MM.1S (cell line): ENCODE data around the gene PRKCA.

ENCODE experiments used
- DNase-seq: peaks from one replicate; pipeline ENCODE4 v3.0.0-alpha.2; 2015
- H2AFZ ChIP-seq: fragments of 300-600 bp; sonication (generic); 2 replicates; pipeline ENCODE4 v1.6.0; 2016; ENCODE audit warnings: antibody characterized with exemption, low read length
- H3F3A ChIP-seq: fragments of 300-600 bp; sonication (generic); 2 replicates; pipeline ENCODE4 v1.6.1; 2016; ENCODE audit warnings: mild to moderate bottlenecking, antibody characterized with exemption, low read length, moderate library complexity, mixed read lengths; ENCODE audit not compliant: insufficient read depth
- H3K27ac ChIP-seq: fragments of 300-600 bp; sonication (generic); 2 replicates; pipeline ENCODE4 v1.5.1; 2016; ENCODE audit warnings: mild to moderate bottlenecking, low read length
- H3K27me3 ChIP-seq: fragments of 300-600 bp; sonication (generic); replicated peaks from 2 replicates; pipeline ENCODE4 v1.6.0; 2016; ENCODE audit warnings: low read length; ENCODE audit not compliant: insufficient read depth
- H3K36me3 ChIP-seq: fragments of 300-600 bp; sonication (generic); replicated peaks from 2 replicates; pipeline ENCODE4 v1.6.1; 2016; ENCODE audit warnings: mild to moderate bottlenecking, low read length, mixed read lengths; ENCODE audit not compliant: insufficient read depth
- H3K4me1 ChIP-seq: fragments of 300-600 bp; sonication (generic); 2 replicates; pipeline ENCODE4 v1.6.1; 2016; ENCODE audit warnings: low read length, mixed read lengths
- H3K4me2 ChIP-seq: fragments of 300-600 bp; sonication (generic); 2 replicates; pipeline ENCODE4 v1.6.0; 2016; ENCODE audit warnings: low read depth, low read length
- H3K4me3 ChIP-seq: fragments of 300-600 bp; sonication (generic); 2 replicates; pipeline ENCODE4 v1.5.1; 2016; ENCODE audit warnings: low read length, mixed read lengths
- H3K79me2 ChIP-seq: fragments of 300-600 bp; sonication (generic); 2 replicates; pipeline ENCODE4 v1.6.1; 2016; ENCODE audit warnings: mixed run types, low read length, mixed read lengths
- H3K9ac ChIP-seq: fragments of 300-600 bp; sonication (generic); 2 replicates; pipeline ENCODE4 v1.6.1; 2016; ENCODE audit warnings: low read length, mixed read lengths
- H3K9me2 ChIP-seq: fragments of 300-600 bp; sonication (generic); replicated peaks from 2 replicates; pipeline ENCODE4 v1.6.1; 2016; ENCODE audit warnings: mild to moderate bottlenecking, low read length, mixed read lengths; ENCODE audit not compliant: insufficient read depth
- H3K9me3 ChIP-seq: fragments of 300-600 bp; sonication (generic); replicated peaks from 2 replicates; pipeline ENCODE4 v1.6.1; 2016; ENCODE audit warnings: mild to moderate bottlenecking, low read length, mixed read lengths; ENCODE audit not compliant: insufficient read depth
- H4K20me1 ChIP-seq: fragments of 300-600 bp; sonication (generic); 2 replicates; pipeline ENCODE4 v1.6.1; 2016; ENCODE audit warnings: mild to moderate bottlenecking, low read length, moderate library complexity, mixed read lengths; ENCODE audit not compliant: insufficient read depth
- EZH2 ChIP-seq: fragments of 300-600 bp; sonication (generic); optimal IDR thresholded peaks from 2 replicates; pipeline ENCODE3; 2017; ENCODE audit warnings: low read depth, mild to moderate bottlenecking, antibody characterized with exemption, low read length, mixed read lengths
- EZH2phosphoT487 ChIP-seq: fragments of 300-600 bp; sonication (generic); IDR thresholded peaks from 2 replicates; pipeline ENCODE4 v1.6.1; 2018; ENCODE audit warnings: antibody characterized with exemption, low read length
- TF ChIP-seq, protein P1 (sequence below): fragments of 300-600 bp; sonication (generic); IDR thresholded peaks from 2 replicates; pipeline ENCODE4 v1.5.1; 2016; ENCODE audit warnings: antibody characterized with exemption, low read length, mixed read lengths

PRKCA gene

GRCh38 chr17:66287911-66288310 lies 14.5 kb upstream of the PRKCA start:
- no peak overlapping the region for H3K4me2 ChIP-seq
- H3K4me1 ChIP-seq, result no peaks in the 10 kb centered on the region
- H3K27me3 ChIP-seq, result no peaks in the 10 kb centered on the region
- H3K9me2 ChIP-seq, result no peaks in the 10 kb centered on the region
- DNase-seq, result no peak
- no peaks in the 10 kb centered on the region for H3K9me3 ChIP-seq
- H3K27ac ChIP-seq, result no peak overlapping the region
- H3K4me3 ChIP-seq, result no peak overlapping the region
- no peaks in the 10 kb centered on the region for H3F3A ChIP-seq
- no peak overlapping the region for H2AFZ ChIP-seq
- H3K79me2 ChIP-seq, result no peaks in the 10 kb centered on the region
- no peaks in the 10 kb centered on the region for H4K20me1 ChIP-seq
- TF ChIP-seq, protein P1, sequence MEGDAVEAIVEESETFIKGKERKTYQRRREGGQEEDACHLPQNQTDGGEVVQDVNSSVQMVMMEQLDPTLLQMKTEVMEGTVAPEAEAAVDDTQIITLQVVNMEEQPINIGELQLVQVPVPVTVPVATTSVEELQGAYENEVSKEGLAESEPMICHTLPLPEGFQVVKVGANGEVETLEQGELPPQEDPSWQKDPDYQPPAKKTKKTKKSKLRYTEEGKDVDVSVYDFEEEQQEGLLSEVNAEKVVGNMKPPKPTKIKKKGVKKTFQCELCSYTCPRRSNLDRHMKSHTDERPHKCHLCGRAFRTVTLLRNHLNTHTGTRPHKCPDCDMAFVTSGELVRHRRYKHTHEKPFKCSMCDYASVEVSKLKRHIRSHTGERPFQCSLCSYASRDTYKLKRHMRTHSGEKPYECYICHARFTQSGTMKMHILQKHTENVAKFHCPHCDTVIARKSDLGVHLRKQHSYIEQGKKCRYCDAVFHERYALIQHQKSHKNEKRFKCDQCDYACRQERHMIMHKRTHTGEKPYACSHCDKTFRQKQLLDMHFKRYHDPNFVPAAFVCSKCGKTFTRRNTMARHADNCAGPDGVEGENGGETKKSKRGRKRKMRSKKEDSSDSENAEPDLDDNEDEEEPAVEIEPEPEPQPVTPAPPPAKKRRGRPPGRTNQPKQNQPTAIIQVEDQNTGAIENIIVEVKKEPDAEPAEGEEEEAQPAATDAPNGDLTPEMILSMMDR, result no peak
- TF ChIP-seq EZH2, result no peak
- no peak for TF ChIP-seq EZH2phosphoT487
- no peak overlapping the region for H3K9ac ChIP-seq
- H3K36me3 ChIP-seq, result no peaks in the 10 kb centered on the region

DNA sequence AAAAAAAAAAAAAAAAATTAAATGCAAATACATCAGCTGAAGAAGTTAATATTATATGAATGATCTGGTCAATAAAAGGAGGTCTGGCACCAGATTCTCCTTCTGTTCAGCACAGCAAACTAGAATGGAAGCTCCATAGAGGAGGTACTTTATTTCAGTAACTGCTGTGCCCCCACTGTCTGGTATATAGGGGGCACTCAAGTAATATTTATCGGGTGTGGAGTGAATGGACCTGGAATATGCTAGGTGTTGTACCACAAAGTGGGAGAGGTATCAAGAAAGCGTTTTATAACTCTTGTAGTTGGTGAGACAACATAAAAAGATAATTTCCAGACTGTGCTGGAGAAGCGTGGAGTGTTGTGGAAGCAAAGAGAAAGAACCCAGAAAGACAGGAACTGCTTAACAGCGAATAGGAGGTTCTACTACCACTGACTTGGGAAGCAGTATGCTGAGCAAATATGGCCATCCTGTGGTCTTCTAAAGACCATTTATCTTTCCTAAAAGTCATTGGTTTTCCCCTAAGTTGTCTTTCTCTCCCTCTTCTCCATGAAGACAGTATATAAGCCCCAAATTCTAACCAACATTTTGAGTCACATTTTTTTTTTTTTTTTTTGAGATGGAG lies 12.2 kb upstream of the PRKCA start:
- no peaks in the 10 kb centered on the region for H3K9me2 ChIP-seq
- no peak overlapping the region for H2AFZ ChIP-seq
- H3K4me2 ChIP-seq, result no peak overlapping the region
- DNase-seq, result no peak
- no peaks in the 10 kb centered on the region for H3F3A ChIP-seq
- no peaks in the 10 kb centered on the region for H3K79me2 ChIP-seq
- H3K27me3 ChIP-seq, result no peaks in the 10 kb centered on the region
- H3K27ac ChIP-seq, result no peak overlapping the region
- H4K20me1 ChIP-seq, result no peaks in the 10 kb centered on the region
- no peak overlapping the region for H3K9ac ChIP-seq
- H3K36me3 ChIP-seq, result no peaks in the 10 kb centered on the region
- TF ChIP-seq EZH2 (no peak), EZH2phosphoT487 (no peak)
- TF ChIP-seq, protein P1, result no peak; the same call in 1 of the 2 replicates
- H3K9me3 ChIP-seq, result no peaks in the 10 kb centered on the region
- no peaks in the 10 kb centered on the region for H3K4me1 ChIP-seq
- H3K4me3 ChIP-seq, result no peak overlapping the region

DNA sequence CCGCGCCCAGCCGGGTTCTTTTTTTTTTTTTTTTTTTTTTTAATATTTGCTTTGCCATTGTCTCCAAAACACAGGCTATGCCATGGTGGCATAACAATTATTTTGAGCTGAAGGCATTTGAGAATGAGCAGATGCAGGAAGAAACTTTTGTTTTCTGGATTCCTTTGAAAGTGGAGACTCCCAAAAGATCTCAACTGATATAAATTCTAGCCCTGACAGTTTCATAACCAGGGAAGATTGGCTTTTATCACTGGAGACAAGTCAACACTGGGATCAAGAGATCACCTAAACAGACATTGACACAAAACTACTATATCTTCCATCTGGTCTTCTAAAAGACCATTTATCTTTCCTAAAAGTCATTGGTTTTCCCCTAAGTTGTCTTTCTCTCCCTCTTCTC lies 10.1 kb upstream of the PRKCA start:
- Histone ChIP-seq H2AFZ (no peak overlapping the region), H3K36me3 (no peaks in the 10 kb centered on the region), H4K20me1 (no peaks in the 10 kb centered on the region), H3K9me2 (no peaks in the 10 kb centered on the region), H3K27me3 (no peaks in the 10 kb centered on the region), H3K9ac (no peak overlapping the region), H3K4me3 (no peak overlapping the region), H3K79me2 (no peaks in the 10 kb centered on the region), H3K27ac (no peak overlapping the region), H3F3A (no peaks in the 10 kb centered on the region), H3K4me1 (no peaks in the 10 kb centered on the region), H3K4me2 (no peak overlapping the region), H3K9me3 (no peaks in the 10 kb centered on the region)
- DNase-seq, result no peak
- no peak for TF ChIP-seq EZH2
- TF ChIP-seq, protein P1, result no peak
- TF ChIP-seq EZH2phosphoT487, result no peak
